Cardiac muscle cell (in vitro differentiated cells and primary cell): ENCODE measurements around the gene RTP3. TPM values are rescaled to one million over a fixed set of nuclear protein-coding genes. Genes with fewer than 3 reads are reported as not detected.

ENCODE experiments used
- DNase-seq, 2 donors: peaks; one replicate each; pipeline versions ENCODE4 v3.0.0 to v3.0.0-alpha.2; 2010 to 2017; ENCODE audit warnings: low read depth in 1 of 2, low spot score in 1 of 2
- H3K27ac ChIP-seq: fragments of 200-600 bp; sonication (generic); 2 replicates; pipeline ENCODE4 v1.5.1; 2016
- H3K27me3 ChIP-seq: fragments of 200-600 bp; sonication (generic); 2 replicates; pipeline ENCODE4 v1.6.0; 2016; ENCODE audit warnings: control low read depth
- H3K36me3 ChIP-seq: fragments of 200-600 bp; sonication (generic); 2 replicates; pipeline ENCODE4 v1.5.1; 2016; ENCODE audit warnings: control low read depth
- H3K4me1 ChIP-seq: fragments of 200-600 bp; sonication (generic); 2 replicates; pipeline ENCODE4 v1.8.1; 2017; ENCODE audit warnings: low read depth, mild to moderate bottlenecking, mixed run types
- H3K4me3 ChIP-seq: fragments of 200-600 bp; sonication (generic); 2 replicates; pipeline ENCODE4 v1.5.1; 2016; ENCODE audit warnings: mild to moderate bottlenecking
- H3K9me3 ChIP-seq: fragments of 200-600 bp; sonication (generic); 2 replicates; pipeline ENCODE4 v1.5.1; 2017; ENCODE audit warnings: low read depth, mild to moderate bottlenecking, control low read depth
- polyA plus RNA-seq: library from polyadenylated mRNA; unstranded; fragments of >200 nt; fragmentation: Nextera tagmentation; extraction: Ambion mirVana; gene quantifications from 2 replicates; pipeline ENCODE4 v1.2.1, GENCODE V29; 2016
- total RNA-seq: library from RNA; depleted of rRNA; stranded (reverse); fragments of >200 nt; gene quantifications from 2 replicates; pipeline ENCODE4 v1.2.3, GENCODE V29; 2016
- TF ChIP-seq, protein P1 (sequence below): IDR thresholded peaks from 2 replicates; pipeline ENCODE4 v1.5.1; 2012; ENCODE audit warnings: low read depth, mild to moderate bottlenecking, low read length

Gene RTP3
- total and polyA plus RNA-seq, 2 experiments from 2014 or later, result not detected

DNA sequence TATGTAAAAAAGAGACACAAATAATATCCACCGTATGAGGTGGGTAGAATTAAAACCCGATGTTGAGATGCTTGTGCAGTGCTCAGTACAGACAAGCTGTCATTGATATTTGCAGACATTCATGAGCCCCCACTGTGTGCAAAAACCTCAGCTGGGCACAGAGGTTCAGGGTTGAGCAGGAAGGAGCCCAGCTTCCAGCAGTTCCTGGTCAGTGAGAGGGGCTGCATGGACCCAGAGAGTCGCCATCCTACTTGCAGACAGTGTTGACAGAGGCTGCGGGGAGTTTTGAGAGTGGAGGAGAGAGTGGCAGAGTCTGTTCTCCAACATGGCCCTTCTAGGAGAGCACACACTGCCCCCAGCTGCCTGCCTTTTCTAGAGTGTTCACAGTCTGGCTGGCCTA, 26.9 kb upstream of the RTP3 start:
- Histone ChIP-seq H3K36me3 (no peaks in the 10 kb centered on the region), H3K9me3 (no peaks in the 10 kb centered on the region), H3K27ac (no peak overlapping the region), H3K4me1 (no peaks in the 10 kb centered on the region), H3K4me3 (no peak overlapping the region), H3K27me3 (peaks cover 11% of the 10 kb centered on the region)
- DNase-seq, result no peak
- TF ChIP-seq, protein P1, sequence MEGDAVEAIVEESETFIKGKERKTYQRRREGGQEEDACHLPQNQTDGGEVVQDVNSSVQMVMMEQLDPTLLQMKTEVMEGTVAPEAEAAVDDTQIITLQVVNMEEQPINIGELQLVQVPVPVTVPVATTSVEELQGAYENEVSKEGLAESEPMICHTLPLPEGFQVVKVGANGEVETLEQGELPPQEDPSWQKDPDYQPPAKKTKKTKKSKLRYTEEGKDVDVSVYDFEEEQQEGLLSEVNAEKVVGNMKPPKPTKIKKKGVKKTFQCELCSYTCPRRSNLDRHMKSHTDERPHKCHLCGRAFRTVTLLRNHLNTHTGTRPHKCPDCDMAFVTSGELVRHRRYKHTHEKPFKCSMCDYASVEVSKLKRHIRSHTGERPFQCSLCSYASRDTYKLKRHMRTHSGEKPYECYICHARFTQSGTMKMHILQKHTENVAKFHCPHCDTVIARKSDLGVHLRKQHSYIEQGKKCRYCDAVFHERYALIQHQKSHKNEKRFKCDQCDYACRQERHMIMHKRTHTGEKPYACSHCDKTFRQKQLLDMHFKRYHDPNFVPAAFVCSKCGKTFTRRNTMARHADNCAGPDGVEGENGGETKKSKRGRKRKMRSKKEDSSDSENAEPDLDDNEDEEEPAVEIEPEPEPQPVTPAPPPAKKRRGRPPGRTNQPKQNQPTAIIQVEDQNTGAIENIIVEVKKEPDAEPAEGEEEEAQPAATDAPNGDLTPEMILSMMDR, result no peak

GRCh38 chr3:46471371-46471914, 26.3 kb upstream of the RTP3 start:
- Histone ChIP-seq H3K36me3 (no peaks in the 10 kb centered on the region), H3K27ac (no peak overlapping the region), H3K9me3 (no peaks in the 10 kb centered on the region), H3K4me3 (no peak overlapping the region), H3K4me1 (no peaks in the 10 kb centered on the region), H3K27me3 (peaks cover 6% of the 10 kb centered on the region)
- TF ChIP-seq, protein P1, result no peak
- no peak for DNase-seq

DNA sequence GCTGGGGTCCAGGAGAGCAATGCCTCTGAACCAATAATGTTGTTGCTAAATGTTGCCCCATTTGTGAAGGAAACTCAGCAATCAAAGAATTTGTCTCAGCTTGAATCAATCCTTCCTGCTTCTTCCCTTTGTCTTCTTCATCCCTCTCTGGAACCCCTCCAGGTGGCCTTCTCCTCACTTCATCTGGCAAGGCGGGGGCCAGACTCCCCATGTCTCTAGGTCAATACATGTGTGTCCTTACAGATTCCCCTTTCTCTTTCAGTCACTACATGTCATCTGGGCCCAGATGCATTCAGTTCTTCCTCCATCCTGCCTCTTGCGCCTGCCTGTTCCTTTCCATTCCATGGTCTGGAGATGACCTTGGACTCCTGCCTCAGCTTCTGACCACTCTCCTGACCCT, 25.0 kb upstream of the RTP3 start:
- DNase-seq, result no peak
- no peaks in the 10 kb centered on the region for H3K36me3 ChIP-seq
- no peaks in the 10 kb centered on the region for H3K4me1 ChIP-seq
- H3K9me3 ChIP-seq, result no peaks in the 10 kb centered on the region
- H3K27me3 ChIP-seq, result no peaks in the 10 kb centered on the region
- H3K4me3 ChIP-seq, result no peak overlapping the region
- H3K27ac ChIP-seq, result no peak overlapping the region
- TF ChIP-seq, protein P1, result no peak

GRCh38 chr3:46477145-46477544, 20.6 kb upstream of the RTP3 start:
- Histone ChIP-seq H3K4me3 (no peak overlapping the region), H3K27ac (no peak overlapping the region), H3K27me3 (no peaks in the 10 kb centered on the region), H3K9me3 (no peaks in the 10 kb centered on the region), H3K36me3 (no peaks in the 10 kb centered on the region), H3K4me1 (no peaks in the 10 kb centered on the region)
- DNase-seq, result no peak
- TF ChIP-seq, protein P1, result no peak

GRCh38 chr3:46477756-46478155, 20.0 kb upstream of the RTP3 start:
- Histone ChIP-seq H3K27me3 (no peaks in the 10 kb centered on the region), H3K27ac (no peak overlapping the region), H3K36me3 (no peaks in the 10 kb centered on the region), H3K9me3 (no peaks in the 10 kb centered on the region), H3K4me1 (no peaks in the 10 kb centered on the region), H3K4me3 (no peak overlapping the region)
- TF ChIP-seq, protein P1, result no peak
- DNase-seq, result no peak

DNA sequence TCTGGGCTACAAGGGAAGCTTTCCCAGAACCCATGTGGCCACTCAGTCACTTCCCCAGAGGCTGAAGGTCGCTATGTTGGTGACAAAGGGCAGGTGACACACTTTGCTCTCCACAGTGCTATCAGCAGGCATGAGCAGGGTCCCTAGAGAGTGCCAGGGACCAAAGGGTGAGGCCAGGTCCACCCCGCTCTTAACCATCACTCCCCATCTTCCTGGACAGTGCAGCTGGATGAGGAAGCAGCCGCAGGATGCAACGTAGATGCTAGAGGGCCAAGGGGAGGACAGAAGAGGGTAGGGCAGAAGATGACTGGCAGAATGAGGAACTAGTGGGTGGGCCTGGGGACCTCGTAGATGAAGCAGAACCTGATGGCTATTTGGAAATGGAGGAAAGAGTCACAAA, 19.4 kb upstream of the RTP3 start:
- no peak overlapping the region for H3K27ac ChIP-seq
- no peak for DNase-seq

More for the DNA sequence above, 19.4 kb upstream of the RTP3 start:
- Histone ChIP-seq H3K4me1 (no peaks in the 10 kb centered on the region), H3K4me3 (no peak overlapping the region), H3K9me3 (no peaks in the 10 kb centered on the region), H3K27me3 (no peaks in the 10 kb centered on the region), H3K36me3 (no peaks in the 10 kb centered on the region)
- TF ChIP-seq, protein P1, result no peak
